HG03139 (cell line): ENCODE data around the gene PIAS4.
A peak's percentile ranks its signal among the peaks of the same experiment; 100 is the strongest.
"Not testable (repeated sequence)": the region's sequence is repeated elsewhere in the genome, so short reads cannot be mapped to it uniquely, and the experiment has no call there.

ENCODE experiments used
- ATAC-seq: cut with Tn5 transposase; IDR thresholded peaks from one replicate; pipeline ENCODE4 v1.9.1; 2021; ENCODE audit not compliant: unreplicated experiment

Gene PIAS4, protein sequence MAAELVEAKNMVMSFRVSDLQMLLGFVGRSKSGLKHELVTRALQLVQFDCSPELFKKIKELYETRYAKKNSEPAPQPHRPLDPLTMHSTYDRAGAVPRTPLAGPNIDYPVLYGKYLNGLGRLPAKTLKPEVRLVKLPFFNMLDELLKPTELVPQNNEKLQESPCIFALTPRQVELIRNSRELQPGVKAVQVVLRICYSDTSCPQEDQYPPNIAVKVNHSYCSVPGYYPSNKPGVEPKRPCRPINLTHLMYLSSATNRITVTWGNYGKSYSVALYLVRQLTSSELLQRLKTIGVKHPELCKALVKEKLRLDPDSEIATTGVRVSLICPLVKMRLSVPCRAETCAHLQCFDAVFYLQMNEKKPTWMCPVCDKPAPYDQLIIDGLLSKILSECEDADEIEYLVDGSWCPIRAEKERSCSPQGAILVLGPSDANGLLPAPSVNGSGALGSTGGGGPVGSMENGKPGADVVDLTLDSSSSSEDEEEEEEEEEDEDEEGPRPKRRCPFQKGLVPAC

GRCh38 chr19:4007021-4007835 lies at the start of gene PIAS4:
Gene PIAS4, plus strand, starts transcription at chr19:4007736. Its CDS starts 25 bp downstream, at chr19:4007761.
- ATAC-seq, result peak; percentile 75

DNA sequence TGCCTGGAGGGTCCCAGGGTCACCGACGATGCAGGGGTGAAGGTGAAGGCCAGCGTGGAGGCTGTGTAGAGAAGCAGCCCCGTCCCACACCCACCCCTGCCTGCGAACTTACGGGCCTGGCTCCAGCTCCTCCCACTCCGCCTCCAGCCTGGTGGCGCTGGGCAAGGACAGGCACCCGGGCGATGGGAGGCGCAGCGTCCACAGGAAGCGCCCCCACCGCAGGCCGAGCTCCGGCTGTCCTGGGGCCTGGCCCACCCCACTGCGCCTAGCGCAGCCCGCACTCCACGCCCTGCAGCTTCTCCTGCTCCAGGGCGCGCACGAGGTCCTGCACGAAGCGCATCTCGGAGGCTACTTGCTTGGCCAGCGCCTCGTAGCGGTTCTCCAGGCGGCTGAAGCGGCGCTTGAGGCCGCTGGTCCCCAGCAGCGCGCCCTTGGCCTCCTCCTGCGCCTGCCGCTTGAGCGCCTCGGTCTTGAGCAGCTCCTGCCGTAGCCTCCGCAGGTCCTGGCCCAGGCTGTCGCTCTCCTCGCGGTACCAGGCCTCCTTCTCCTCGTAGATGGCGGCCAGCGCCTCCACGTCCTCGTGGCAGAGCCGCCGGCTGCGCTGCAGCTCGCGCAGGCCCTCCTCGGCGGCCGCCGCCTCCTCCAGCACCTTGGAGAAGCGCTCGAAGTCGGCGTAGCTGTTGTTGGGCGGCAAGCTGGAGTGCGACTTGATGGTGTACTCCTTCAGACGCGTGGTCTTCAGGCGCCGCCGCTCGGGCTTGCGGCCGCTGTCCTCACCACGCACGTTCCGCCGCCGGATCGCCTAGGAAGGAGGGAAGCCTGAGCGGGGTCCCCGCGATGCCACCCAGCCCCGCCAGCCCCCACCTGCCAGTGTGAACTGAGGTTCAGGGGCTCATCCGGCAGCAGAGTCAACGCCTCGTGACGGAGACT lies 48.4 kb upstream of the PIAS4 start:
- ATAC-seq, result no peak

DNA sequence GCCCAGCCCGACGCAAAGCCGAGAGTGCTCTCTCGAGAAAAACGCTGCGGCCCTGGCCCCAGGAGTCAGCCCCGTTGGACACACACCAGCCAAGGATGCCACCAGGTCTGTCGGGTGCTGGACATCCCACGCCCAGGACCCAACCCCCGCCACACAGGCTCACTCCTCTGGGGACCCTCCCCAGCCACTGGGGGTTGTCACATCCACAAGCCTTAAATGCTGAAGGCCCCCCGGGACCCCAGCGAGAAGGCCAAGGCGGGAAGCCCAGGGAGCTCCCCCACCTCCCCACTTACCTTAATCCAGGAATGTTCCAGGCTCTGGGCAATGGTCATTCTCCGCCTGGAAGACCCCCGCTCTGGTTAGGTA lies 47.8 kb upstream of the PIAS4 start:
- no peak for ATAC-seq

- ATAC-seq, result no peak
These were observed 46.5 kb upstream of the PIAS4 start for GRCh38 chr19:3961007-3961406.

DNA sequence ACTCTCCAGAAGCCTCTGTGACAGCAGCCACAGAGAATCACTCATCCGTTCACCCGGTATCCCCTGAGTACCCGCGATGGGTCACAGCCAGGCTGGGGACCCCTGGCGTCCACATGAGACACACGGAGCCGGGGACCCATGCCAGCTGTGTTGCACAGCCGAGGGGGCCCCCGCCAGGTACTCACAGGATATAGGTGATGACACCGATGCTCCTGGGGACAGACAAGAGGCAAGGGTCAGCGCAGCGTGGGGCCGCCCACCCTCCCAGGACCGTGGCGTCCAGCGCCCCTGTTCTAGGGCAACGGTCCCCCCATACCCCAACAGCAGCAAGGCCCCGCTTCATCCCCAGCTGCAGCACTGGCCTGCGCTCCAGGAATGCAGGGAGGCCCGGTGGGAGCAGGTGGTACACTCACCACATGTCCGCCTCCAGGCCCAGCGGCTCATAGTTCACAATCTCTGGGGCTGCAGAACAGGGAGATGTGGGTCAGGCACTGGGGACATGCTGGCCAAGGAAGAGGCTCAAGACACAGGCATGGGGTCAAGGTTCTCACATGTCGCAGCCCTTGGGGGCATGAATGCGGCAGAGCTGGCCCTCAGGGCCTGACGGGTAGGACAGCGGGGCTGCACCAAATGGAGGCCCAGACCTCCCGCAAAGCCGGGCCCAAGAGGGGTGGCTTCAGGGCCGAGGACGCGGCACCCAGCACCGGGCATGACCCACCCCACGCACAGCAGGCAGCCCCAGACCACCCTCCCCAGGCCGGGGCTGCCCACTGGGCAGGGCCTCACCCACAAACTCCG lies 43.9 kb upstream of the PIAS4 start:
- no peak for ATAC-seq

DNA sequence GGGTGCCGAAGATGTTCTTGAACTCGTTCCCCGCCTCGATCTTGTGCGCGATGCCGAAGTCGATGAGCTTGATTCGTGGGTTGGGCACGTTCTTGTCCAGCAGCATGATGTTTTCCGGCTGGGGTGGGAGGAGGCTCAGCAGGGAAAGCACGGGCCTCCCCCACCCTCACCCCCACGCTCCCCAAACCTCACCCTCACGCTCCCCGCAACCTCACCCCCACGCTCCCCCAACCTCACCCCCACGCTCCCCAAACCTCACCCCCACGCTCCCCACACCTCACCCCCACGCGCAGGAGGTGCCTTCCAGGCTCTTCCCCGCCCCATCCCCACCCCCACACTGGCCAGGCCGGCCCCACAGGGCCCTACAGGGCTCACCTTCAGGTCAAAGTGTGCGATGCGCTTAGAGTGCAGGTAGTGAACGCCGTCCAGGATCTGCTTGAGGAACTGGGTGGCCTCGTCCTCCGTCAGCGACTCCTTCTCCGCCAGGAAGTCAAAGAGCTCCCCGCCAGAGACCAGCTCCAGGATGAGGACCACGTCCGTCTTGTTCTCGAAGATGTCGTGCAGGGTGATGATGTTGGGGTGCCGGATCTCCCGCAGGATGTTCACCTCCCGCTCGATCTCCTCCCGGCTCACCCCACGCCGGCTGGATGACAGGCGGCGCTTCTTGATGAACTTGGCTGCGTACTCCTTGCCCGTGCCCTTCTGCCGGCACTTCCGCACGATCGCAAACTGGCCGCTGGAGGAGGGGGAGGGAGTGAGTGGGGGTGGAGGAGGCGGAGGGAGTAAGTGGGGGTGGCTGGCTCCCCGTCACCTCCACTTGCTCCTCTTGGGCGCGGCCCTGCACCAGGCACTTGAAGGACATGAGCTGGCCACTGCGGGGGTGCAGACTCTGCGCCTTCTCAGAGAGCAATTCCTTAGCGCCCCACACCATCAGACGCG lies 43.0 kb upstream of the PIAS4 start:
- no peak for ATAC-seq

DNA sequence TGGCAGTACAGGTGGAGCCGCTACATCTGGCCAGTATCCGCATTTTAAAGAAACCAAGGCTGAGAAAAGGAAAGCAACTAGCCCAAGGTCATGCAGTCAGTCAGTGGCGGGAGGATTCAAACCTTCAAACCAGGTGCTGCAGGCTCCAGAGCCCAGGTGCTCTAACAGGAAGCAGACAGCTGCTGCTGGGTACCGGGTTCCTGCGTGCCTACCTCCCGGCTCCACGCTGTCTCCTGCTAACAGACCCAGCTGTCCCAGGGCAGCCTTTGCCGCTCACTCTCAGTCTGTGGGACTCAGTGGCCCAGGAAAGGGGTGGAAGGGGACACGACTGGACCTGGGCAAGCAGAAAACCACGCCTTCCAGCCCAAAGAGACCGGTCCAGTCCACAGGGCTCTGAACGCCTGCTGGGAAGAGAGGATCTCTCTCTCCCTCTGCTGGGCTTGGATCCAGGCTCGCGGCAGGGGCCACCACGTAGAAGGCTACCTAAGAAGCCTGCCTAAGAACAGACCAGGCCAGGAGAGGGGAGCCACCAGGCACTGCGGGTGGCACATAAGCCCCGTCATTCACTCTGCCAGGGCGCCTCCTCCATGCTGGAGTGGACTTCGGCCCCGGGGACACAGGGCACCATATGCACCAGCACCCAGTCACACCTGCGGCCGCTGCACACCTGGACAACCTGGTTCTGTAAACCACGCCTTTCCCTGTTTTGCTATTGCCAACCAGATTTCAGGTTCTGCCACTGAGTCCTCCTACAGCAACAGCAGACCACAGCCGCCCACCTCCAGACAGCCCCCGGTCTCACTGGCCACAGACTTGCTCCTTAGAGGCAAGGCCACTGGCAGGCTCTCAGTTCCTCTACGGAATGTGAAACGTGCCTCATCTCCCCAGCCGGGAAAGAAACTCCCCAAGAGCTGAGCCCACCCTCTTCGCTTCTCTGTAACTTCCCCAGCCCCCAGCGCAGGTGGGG lies 41.2 kb upstream of the PIAS4 start:
- no peak for ATAC-seq

- ATAC-seq, result not testable (repeated sequence)
These were observed 39.6 kb upstream of the PIAS4 start for GRCh38 chr19:3967983-3968382.

DNA sequence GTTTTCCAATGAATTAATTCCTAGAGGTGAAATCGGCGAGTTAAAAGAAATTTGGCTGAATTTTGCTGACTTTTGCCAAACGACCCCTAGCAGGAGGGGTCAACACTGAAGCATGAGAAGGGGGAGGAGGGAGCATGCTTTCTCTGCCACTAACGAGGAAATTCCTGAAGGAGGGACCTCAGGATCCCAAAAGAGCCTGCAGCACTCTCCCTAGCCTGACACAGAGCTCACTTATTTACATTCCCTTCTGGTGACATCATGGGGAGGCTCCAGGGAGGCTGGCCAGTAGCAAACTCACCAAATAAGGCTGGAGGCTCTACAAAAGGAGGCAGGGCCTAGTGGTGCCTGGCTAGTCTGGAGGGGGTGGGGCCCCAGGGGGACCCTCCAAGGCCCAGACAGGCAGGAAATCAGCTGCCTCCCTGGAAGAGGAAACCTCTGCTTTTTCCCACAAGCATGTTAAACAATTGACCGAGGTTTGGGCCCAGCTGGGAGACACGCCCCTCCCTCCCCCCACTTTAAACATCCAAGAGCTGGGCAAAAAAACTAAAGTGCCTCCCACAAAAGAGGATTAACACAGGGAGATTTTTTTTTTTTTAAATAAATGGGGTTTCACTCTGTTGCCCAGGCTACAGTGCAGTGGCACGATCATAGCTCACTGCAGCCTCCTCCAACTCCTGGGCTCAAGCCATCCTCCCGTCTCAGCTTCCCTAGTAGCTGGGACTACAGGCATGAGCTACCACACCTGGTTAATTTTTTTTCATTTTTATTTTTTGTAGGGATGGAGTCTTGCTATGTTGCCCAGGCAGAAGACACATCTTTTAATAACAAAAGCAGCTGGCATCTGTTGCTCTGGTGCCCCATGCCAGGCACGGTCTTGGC lies 38.7 kb upstream of the PIAS4 start:
- ATAC-seq, result no peak

GRCh38 chr19:3969435-3970312 lies 37.9 kb upstream of the PIAS4 start:
- no peak for ATAC-seq

DNA sequence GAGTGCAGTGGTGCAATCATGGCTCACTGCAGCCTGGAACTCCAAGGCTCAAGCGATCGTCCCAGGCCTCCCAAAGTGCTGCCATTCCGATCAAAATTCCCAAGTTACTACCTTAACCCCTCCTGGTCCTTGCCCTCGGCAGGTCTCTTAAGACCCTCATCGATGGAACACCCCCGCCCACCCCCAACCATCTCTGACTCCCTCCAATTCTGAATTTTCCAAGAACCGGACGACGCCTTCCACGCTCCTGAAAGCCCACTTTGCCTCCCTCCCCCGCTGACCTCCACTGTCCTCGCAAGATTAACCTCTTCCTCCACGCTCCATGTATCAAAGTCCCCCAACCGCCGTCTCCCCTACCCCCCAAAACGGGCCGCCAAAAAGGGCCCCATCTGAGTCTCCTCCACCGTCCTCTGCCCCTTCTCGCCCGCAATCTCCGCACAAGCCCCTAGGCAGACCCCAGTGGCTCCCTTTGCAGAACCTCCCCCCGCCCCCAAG lies 37.2 kb upstream of the PIAS4 start:
- ATAC-seq, result no peak

DNA sequence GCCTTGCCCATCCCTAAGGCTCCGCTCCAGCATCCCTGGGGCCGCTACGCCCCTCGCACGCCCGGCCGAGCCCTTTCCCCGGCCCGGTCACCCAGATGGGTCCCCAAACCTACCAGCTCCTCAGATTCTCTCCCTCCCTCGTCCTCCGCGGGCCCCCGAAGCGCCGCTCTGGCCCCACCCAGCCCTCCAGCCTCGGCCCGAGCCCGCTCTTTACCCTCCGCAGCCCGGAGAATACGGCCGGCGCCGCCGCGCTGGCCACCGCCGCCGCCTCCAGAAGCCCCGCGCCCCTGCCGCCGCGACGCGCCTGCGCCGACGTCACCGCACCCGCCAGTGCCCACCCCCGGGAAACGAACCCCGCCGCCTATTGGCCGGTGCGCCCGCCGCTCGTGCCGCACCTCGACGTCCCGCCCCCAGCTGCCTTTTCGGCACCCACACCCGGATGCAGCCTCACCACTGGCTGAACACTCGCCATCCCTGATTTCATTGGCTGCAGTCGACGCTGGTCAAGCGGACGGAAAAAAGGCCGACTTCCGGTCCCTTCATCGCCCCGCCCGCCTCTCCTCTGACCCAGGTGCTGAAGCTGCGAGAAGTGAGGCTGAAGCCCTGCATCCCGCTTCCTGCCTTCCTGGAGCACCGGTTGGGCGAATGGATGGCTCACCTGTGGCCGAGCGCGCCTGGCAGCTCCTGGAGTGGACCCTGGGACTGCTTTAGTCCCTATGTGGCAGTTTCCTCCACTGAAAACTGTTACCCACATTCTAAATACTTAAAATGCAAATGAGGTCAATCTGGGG lies 36.5 kb upstream of the PIAS4 start, which contains the start of gene DAPK3:
DAPK3 (minus strand) TSS at position 292 of the 791 bp plus-strand sequence. CDS start 1,364 bp downstream, outside the sequence.
- ATAC-seq, result peak; percentile 92

DNA sequence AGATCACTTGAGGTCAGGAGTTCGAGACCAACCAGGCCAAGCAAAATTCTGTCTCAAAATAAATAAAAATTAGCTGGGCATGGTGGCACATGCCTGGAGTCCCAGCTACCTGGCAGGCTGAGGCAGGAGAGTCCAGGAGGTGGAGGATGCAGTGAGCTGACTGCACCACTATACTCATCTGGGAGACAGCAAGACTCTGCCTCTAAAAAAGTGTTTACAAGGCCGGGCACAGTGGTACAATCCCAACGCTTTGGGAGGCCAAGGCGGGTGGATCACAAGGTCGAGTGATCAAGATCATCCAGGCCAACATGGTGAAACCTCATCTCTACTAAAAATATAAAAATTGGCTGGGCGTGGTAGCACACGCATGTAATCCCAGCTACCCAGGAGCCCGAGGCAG lies 32.4 kb upstream of the PIAS4 start:
- ATAC-seq, result no peak

- no peak for ATAC-seq
These were observed 31.9 kb upstream of the PIAS4 start for GRCh38 chr19:3975637-3976087.
